Stromal cell of bone marrow (primary cell): ENCODE results near the gene TGIF1.

ENCODE experiments used
- DNase-seq: peaks from one replicate; pipeline ENCODE4 v3.0.0-alpha.2; 2012; ENCODE audit warnings: low read depth

TGIF1 gene

DNA sequence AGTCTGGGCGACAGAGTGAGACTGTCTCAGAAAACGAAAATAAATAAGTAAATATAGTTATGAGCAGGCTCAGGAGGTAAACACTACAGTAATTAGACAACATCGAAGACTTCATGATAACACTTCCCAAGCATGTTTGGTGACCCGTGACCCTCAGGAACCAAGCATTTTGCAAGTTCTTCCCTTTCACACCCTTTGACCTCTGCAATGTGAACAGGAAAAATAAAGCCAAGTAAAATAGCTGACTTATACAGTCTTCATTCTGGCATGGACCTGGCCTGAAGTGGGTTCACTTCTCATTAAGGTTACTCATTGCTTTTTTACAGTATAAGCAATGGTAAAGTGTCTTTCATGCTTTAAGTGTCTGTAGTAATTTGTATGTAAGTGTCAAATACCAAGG, 15.3 kb upstream of the TGIF1 start:
- no peak for DNase-seq

DNA sequence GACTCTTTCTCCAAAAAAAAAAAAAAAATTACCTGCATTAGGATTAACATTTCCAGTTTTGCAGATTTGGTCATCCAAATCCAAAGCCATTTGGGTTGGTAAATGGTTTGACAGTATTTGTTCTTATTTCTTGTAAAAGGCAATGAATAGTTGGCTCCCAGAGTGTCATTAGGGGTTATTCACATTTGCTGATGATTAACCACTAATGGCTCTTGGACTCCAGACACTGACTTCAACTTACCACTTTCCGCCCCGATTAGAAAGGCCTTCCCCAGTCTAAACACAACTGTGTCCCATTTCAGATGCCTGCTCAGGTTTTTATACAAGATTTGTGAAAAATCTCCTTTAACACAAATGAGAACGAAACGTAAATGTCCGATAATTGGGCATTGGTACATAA, 9.6 kb upstream of the TGIF1 start:
- DNase-seq, result no peak

DNA sequence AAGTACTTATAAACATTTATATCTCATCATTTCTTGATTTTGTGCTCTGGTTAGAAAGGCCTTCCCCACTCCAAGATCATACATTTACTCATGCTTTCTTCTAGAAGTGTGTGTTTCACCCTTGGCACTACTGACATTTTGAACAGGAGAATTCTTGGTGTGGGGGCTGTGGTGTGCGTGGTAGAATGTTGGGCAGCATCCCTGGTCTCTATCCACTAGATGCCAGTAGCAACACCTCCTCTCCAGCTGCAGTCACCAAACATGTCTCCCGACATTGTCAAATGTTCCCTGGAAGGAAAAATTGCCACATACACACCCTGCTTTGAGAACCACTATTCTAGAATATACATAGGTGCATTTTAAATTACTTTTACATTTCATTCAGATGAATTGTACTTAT, 8.7 kb upstream of the TGIF1 start:
- DNase-seq, result no peak

DNA sequence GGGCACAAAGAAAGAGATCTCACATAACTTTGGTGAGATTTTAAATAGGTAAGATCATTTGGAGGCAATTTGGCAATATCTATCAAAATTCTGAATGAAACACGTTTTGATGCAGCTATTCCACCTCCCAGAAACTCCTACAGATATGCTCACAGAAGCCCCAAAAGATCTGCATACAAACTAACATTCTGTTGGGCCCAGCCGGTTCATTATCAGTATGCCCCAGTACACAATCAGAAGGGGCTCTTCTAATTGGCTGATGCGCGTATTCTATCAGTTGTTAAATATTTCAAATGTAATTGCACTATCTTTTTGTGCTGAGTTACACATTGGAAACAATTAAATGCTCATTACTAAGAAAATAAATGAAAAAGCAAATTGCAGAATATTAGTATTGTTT, 7.1 kb upstream of the TGIF1 start:
- DNase-seq, result no peak

DNA sequence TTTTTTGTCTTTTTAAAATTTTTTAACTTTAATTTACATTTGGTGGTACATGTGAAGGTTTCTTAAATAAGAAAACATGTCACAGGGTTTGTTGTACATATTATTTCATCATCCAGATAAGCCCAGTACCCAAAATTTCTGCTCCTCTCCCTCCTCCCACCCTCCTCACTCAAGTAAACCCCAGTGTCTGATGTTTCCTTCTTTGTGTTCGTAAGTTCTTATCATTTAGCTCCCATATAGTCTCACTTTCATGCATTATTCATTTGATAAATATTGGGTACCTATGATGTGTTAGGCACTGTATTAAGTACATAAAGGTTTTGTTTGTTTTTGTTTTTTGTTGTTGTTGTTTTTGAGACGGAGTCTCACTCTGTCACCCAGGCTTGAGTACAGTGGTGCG, 5.7 kb upstream of the TGIF1 start:
- DNase-seq, result no peak

DNA sequence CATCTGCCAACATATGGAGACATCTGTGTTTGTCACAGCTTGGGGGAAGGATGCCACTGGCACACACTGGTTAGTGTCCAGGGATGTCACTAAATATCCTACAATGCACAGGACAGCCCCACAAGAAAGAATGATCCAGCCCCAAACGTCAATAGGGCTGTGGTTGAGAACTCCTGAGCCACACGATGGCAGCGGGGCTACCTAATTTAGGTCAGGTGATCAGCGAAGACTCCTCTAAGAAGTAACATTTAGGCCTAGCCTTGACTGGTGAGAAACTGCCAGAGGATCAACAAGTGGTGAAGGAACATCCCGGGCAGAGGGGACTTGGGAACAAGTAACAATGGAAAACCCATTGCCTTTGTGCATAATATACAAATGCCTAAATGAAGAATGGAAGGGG, 5.0 kb upstream of the TGIF1 start:
- DNase-seq, result no peak

DNA sequence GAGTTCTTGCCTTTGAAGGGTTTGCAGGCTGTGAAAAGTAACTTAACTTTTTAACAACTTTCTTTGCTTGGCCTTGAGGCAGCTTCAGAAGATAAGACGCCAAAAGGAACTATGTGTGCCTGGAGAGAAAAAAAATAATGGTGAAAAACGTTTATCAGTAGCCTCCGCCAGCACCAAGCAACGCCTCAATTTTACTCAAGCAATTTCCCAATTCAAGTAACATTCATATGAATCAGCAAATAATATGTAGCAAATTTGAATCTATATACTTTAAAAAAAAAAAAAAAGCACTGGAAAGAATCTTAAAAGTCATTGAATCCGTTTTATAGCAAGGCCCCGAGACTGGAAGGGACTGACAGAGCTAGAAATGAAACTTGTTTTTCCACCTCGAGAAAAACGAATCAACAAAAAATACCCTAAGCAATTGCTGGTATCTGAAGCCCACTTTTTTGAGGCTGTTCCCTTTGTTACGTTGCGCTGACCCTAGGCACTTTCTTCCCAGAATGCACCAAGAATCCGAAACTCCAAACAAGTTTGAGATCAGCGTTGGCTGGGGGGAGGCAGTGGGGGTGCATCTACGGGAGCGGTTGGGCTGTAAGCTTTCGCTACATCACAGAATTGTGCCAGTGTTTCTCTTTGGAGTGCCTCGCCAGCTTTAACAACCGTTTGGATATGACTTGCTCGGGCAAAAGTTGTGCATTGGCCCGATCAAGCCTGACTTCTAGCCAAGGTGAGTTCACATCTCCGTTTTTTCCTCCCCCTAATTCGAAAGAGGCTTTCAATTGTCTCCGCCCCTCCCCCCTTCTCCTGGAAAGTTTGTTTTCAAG, 2.7 kb upstream of the TGIF1 start:
- no peak for DNase-seq

DNA sequence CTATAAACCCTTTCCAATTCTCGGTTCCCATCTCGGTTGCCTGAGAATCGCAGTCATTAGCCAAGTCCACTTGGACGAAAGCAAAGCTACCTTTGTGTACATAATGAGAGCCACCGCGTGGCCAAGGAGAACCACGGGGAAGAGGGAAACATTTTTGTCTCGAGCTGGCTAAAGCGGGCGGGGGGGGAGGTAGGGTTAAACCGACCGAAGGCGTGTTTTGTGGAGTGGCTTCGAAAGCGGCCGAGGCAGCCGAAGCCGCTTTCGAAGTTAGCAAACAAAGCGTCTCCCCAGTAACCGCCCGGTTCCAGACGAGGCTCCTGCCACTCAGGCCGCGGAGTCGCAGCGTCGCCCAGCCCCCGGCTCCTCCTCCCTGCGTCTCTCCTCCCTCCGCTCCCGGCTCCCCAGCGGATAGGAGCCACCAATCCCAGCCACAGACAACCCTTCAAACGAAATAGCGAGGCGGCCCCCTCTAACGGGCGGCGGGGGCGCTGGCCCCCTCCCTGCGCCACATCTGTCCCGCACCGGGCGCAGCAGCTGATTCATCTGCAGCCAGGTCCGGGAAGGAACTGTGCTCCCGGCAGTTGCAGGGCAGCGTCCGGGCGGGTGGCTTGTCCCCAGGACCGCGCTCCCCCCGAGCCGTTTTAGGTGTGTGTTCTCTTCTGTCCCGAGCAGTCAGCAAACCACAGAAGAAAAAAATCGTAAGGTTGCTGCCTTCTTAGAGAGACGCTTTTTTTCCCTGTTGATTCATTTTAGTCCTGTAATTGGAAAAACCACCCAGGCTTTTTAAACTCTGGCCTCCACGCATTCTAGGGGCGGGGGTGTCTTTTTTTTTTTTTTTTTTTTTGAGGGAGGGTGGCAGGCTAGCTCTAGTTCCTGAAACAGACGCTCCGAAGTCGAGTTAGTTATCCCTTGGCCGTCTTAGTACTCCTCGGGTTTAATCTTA, 1.8 kb upstream of the TGIF1 start:
- DNase-seq, result peak; percentile 95

DNA sequence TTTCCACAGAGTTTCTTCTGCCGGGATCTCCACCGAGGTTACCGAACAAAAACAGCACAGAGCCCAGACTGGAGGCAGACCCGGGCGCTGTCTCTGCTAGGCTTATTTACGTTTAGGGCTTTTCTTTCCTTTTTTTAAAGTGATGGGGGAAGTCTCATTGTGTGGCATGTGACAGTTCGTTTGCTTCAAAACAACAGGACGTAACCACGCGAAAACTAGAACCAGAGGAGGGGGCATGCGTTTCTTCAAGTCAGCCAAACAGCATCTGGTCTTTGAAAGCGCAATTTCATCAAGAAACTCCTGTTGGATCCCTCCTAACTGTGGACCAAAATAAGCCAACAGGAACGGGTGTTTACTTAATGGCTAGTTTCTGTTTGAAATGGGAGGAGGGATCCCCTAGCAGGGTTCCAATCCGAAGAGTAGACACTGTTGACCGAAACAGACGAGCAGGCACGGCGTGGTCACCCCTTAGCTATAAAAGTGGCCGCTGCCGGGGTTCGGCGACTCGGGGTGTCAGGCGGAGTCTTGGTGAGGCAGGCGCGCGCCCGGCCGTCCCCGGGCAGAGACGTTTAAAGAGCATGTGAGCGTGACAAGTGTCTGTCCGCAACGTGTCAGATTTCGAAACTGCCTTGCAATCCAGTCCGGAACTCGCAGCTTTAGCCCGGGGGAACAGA, 997 bp upstream of the TGIF1 start:
- peak; percentile 87 for DNase-seq

DNA sequence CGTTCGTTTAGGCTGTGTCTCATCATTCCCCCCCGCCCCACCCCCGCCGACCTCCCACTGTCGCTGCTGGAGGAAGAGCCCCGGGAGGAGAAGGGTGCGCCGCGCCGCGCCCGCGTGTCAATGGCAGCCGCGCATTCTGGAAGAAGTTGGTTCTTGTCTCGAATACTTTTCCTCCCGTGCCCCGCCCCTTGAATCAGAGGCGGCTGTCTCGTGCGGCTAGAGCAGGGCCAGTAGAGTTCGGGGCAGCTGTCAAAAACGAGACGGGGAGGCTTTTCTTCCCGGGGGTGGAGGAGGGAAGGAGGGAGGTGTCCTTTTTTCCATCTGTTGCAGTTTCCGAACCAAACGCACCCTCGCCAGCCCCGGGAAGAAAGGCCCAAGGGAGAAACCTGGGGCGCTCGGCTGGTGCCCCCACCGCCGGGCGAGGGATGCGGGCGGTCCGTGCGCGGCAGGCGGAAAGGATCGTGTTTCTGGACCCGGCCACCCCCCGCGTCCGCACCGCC, 410 bp upstream of the TGIF1 start:
- no peak for DNase-seq

DNA sequence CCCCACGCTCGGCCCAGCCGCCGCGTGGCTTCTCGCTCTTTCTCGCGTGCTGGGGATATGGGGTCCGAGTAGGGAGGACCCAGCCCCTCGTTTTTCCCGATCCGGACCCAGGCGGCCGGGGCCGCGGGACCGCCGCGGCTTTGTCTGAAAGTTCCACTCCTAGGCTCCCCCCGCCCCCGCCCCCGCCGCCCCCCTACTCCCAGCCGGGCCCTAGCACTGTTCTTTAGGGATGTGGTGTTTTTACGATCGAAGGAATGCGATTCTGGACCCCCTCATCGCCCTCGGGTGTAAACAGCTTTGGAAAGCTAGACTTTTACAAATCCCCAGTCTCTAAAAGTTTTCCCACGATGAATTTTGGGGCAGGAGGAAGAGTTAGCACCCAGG, 819 bp downstream of the TGIF1 start:
- no peak for DNase-seq

DNA sequence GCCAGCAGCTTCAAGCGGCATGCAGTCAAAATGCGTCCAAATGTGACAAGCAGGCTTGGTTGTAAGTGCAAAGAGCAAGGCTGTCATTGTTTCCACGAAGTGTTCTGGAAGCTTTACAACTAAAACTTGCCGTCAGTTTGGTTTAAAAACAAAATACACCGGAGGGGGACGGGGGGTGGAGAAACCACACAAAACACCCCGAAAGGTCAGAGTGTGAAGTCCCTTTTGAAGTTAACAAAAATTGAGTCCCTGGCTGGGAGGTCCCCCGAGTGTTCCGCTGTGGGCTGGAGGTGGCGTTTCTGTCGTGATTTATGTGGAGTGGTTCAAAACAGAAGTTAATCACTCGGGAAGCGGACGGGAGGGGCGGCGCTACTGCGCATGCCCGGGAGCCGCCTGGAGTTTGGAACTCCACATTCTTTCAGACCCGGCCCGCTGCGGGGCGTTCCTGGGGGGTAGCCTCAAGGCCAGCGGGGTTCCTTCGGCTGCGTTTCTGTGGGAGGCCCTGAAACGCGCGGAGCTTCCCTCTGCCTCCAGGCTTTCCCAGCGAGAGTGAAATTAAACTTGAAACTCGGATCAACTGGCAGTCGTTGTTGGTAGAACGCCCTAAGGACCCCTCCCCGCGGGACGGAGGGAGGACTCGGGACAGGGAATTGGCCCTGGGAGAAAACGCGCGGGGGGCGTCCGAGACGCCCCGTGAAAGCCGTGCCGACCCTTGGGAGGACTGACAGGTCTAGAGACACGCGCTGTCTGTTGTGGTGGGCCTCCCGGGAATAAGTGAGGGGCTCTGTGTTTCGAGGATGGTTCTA, 1.4 kb downstream of the TGIF1 start:
- peak; percentile 89 for DNase-seq

DNA sequence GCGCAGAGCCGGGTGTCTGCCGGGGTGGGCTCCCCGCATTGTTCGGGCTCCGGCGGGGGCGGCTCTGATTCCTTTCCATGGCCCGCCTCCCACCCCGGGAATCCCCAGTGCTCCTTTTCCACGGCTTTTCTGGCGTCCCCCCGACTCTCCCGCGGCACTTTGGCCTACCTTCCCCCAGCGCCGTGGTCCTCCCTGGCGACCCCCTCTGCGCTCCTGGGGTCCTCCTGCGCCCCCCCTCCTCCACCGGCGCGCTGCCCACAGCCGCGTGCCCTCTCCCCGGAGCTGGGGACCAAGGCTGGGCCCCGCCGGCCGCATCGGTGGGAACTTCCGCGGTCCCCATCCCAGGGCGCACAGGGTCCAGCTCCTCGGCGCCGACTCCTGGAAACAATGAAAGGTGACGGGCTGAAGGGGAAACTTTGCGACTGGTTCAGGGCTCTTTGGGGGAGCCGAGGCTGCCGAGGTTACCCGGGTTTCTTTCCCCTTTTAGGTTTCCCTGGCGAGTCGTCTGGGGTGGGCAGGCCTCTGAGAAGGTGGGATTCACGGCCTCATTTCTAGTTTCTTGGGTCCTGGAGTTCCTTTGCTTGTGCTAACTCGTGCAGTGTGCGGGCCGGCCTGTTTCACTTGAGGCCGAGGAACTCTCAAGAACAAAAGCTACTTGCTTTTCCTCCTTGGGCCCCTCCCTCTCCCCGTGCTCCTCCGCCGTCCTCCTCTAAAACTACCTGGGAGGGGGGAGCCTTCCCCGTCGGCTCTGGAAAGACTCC, 2.2 kb downstream of the TGIF1 start:
- DNase-seq, result no peak

DNA sequence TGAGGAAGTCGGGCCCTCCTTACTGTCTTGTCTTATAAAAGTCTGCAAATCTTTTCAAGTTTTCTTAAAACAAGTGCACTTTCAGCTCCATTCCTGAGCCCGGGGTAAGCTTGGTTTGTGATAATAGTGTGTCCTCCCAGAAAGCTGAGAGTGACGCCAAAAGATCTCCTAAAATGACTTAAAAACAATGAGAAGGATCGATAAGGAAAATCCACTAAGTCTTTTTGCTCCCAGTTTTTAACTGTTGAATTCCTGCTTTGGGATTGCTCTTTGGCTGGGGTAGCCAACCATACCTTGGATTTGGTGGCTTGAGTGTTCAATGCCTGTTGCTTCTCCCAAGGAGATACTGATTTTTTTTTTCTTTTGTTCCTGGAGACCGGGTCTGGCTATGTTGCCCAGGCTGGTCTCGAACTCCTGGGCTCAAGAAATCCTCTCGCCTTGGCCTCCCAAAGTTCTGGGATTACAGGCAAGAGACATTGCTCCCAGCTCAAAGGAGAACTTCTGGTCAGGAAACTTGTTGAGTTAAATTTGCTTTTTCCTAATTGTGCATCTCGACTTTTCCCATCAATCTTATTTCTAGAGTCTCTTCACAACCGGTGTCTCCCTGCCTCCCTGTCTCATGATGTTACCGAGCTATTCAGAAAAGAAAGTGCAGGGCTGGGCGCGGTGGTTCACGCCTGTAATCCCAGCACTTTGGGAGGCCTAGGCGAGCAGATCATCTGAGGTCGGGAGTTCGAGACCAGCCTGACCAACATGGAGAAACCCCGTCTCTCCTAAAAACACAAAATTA, 3.0 kb downstream of the TGIF1 start:
- DNase-seq, result no peak

DNA sequence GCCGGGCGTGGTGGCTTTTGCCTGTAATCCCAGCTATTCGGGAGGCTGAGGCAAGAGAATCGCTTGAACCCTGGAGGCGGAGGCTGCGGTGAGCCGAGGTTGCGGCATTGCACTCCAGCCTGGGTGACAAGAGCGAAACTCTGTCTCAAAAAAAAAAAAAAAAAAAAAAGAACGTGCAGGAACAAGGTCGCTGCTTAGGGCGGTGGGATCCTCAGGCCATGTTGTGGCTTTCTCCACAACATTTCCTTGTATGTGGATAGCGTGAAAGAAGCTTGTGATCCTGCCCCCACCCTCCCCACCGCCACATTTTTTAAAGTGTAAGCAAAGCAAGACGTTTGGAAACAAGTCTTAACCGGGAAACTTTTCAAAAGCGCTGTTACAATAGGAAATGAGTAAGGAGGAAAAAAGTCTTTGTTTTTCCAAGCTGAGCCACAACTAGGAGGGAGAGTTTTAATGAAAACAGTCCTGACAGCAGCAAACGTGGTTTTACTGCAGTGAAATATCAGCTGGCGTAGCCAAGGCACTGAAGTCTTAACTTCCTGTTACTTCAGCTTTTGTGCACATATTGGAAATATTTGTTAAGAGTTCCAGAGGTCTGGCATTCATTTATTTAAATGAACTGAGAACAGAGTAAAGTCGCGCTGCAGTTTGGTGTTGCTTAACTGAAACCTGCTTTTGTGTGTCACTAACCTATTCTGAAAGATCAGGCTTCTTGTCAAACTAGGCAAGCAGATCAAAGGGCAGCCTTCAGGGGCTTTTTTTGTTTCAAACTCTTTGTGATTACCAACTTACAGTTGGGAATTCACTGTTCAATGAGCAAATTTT, 3.8 kb downstream of the TGIF1 start:
- DNase-seq, result peak; percentile 98

DNA sequence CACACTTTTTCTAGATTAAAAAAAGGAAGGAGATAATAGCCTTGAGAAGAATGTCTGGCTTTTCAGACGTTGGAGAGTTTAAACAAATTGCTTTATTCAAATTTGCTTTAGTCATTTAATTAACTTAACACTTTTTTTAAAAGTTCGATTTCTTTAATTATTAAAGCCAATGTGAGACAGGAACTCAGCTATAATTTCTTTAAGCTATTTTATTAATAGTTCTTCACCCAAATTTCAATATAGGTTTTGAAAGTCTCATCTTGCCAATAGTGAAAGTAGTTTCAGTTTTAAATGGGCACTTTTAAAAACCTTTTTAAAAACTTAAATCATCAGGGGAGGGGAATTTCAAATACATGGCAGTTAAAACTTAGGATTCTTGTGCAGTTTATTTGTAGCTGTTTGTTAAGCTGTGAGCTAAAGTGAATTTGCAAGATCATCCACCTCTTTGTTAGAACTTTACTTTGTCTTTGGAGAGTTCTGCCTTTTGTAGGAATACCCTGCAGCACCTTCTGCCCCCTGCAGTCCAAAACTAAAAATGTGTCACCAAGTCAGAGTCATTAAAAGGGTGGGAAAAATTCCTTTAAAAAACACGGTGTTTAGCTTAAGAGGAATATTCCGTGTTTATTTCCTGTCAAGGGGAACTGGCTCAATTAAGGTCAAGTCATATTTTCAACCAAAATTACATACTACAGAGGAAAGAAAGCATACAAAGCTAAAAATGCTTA, 4.6 kb downstream of the TGIF1 start:
- no peak for DNase-seq

DNA sequence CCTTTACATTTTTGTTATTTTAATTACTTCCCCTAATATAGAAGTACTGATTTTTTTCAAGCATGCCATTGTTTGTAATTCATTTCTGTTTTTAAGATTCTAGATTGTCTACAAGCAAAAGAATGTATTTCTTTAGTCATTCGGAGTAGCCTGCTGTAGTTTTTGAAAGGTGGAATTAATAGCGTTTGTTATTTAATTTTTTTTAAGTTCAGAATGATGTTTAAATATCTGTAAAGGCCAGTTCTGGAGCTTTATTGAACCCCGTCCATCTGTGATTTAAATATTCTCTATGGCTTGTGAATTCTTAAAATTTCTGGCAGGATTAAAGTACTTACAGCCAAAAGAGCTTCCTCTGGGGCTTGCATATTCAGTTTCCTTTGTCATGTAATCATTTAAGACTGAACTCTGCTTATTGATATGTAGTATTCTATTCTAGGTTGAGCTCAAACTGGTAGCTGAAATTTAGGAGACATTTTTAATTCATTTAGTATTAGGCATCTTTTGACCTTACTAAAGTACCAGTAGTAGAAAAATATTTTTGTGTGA, 5.2 kb downstream of the TGIF1 start:
- no peak for DNase-seq
